CD14-positive monocyte (primary cell): ENCODE measurements around the gene NDUFAF2. TPM values are rescaled to one million over a fixed set of nuclear protein-coding genes. Genes with fewer than 3 reads are reported as not detected.

Source experiments
- DNase-seq, 3 donors: peaks; one replicate each; pipeline ENCODE4 v3.0.0-alpha.2; 2011 to 2022
- H2AFZ ChIP-seq: 2 replicates; pipeline ENCODE4 v1.6.0; 2012; ENCODE audit warnings: mild to moderate bottlenecking, low read depth, low read length, inconsistent platforms; ENCODE audit not compliant: insufficient read depth, poor library complexity, severe bottlenecking
- H3K27ac ChIP-seq, 2 donors: 1 replicate in 1 of 2; 2 replicates in 1 of 2; pipeline ENCODE4 v1.5.1; 2012 to 2013; ENCODE audit warnings: low read length in 2 of 2, control low read depth in 1 of 2, inconsistent platforms in 1 of 2, low read depth in 1 of 2, mild to moderate bottlenecking in 1 of 2
- H3K27me3 ChIP-seq, 2 donors: one replicate each; pipeline versions ENCODE4 v1.6.0 to v1.6.1; 2011 to 2013; ENCODE audit warnings: low read length in 2 of 2; ENCODE audit not compliant: control insufficient read depth in 2 of 2, insufficient read depth in 2 of 2
- H3K36me3 ChIP-seq, 2 donors: replicated peaks in 1 of 2; 1 replicate in 1 of 2; 2 replicates in 1 of 2; pipeline versions ENCODE4 v1.5.1 to v1.6.1; 2012 to 2013; ENCODE audit warnings: low read length in 2 of 2, control low read depth in 1 of 2, inconsistent platforms in 1 of 2, mild to moderate bottlenecking in 1 of 2; ENCODE audit not compliant: insufficient read depth in 2 of 2, control insufficient read depth in 1 of 2
- H3K4me1 ChIP-seq, 2 donors: 1 replicate in 1 of 2; 2 replicates in 1 of 2; pipeline versions ENCODE4 v1.5.1 to v1.6.1; 2012 to 2013; ENCODE audit warnings: low read length in 2 of 2, control low read depth in 1 of 2, inconsistent platforms in 1 of 2, mild to moderate bottlenecking in 1 of 2, moderate library complexity in 1 of 2; ENCODE audit not compliant: insufficient read depth in 2 of 2, control insufficient read depth in 1 of 2
- H3K4me2 ChIP-seq: replicated peaks from 2 replicates; pipeline ENCODE3; 2012; ENCODE audit warnings: low read length, moderate library complexity, mild to moderate bottlenecking; ENCODE audit not compliant: poor library complexity, severe bottlenecking; ENCODE audit errors: extremely low read depth
- H3K4me3 ChIP-seq, 3 experiments: fragments of 200-600 bp in 1 of 3; sonication (generic) in 1 of 3; replicated peaks in 1 of 3; 1 replicate in 2 of 3; 2 replicates in 1 of 3; pipeline ENCODE4 v1.5.1; 2011 to 2013; ENCODE audit warnings: low read length in 3 of 3, mild to moderate bottlenecking in 3 of 3, control low read depth in 2 of 3, low read depth in 2 of 3, inconsistent platforms in 1 of 3, moderate library complexity in 1 of 3
- H3K79me2 ChIP-seq: 2 replicates; pipeline ENCODE4 v1.6.0; 2012; ENCODE audit warnings: mild to moderate bottlenecking, control low read depth, inconsistent platforms, low read length, moderate library complexity; ENCODE audit not compliant: insufficient read depth
- H3K9ac ChIP-seq: 2 replicates; pipeline ENCODE4 v1.6.0; 2017; ENCODE audit warnings: low read length, mild to moderate bottlenecking; ENCODE audit not compliant: insufficient read depth, poor library complexity, severe bottlenecking
- H3K9me3 ChIP-seq, 2 donors: replicated peaks in 1 of 2; 1 replicate in 1 of 2; 2 replicates in 1 of 2; pipeline versions ENCODE4 v1.5.1 to v1.6.1; 2012 to 2013; ENCODE audit warnings: low read length in 2 of 2, control low read depth in 1 of 2; ENCODE audit not compliant: control insufficient read depth in 1 of 2, insufficient read depth in 1 of 2
- H4K20me1 ChIP-seq: 2 replicates; pipeline ENCODE4 v1.6.0; 2012; ENCODE audit warnings: mild to moderate bottlenecking, low read length, control low read depth, moderate library complexity; ENCODE audit not compliant: insufficient read depth
- H3K27ac Mint-ChIP-seq, 7 donors: one replicate each; pipeline ENCODE4 v1.8.0; 2020; ENCODE audit warnings: mild to moderate bottlenecking in 7 of 7, mixed read lengths in 7 of 7, moderate library complexity in 6 of 7, inconsistent platforms in 2 of 7
- H3K27me3 Mint-ChIP-seq, 3 donors: one replicate each; pipeline ENCODE4 v1.8.0; 2021 to 2022; ENCODE audit warnings: low read depth in 3 of 3, mild to moderate bottlenecking in 3 of 3, mixed read lengths in 3 of 3, moderate library complexity in 3 of 3, inconsistent platforms in 1 of 3
- H3K36me3 Mint-ChIP-seq, 2 donors: one replicate each; pipeline ENCODE4 v1.8.0; 2020; ENCODE audit warnings: mixed read lengths in 2 of 2, inconsistent platforms in 1 of 2, mild to moderate bottlenecking in 1 of 2
- H3K4me1 Mint-ChIP-seq: one replicate; pipeline ENCODE4 v1.8.0; 2020; ENCODE audit warnings: mild to moderate bottlenecking, mixed read lengths
- H3K4me3 Mint-ChIP-seq, 2 donors: one replicate each; pipeline ENCODE4 v1.8.0; 2020; ENCODE audit warnings: mild to moderate bottlenecking in 2 of 2, mixed read lengths in 2 of 2, moderate library complexity in 1 of 2
- H3K9me3 Mint-ChIP-seq, 7 donors: one replicate each; pipeline ENCODE4 v1.8.0; 2020 to 2022; ENCODE audit warnings: mixed read lengths in 7 of 7, mild to moderate bottlenecking in 6 of 7, moderate library complexity in 6 of 7, inconsistent platforms in 2 of 7
- WGBS: methylation state at CpG from one replicate; pipeline ENCODE4 v1.1.5; 2013; ENCODE audit warnings: missing lambda C conversion rate; ENCODE audit not compliant: insufficient coverage; 5-methylcytosine and 5-hydroxymethylcytosine counted together
- intact Hi-C, 2 donors: fragments of 100-400 bp; cut with micrococcal nuclease; formaldehyde crosslinking; loops; one replicate each; pipeline versions ENCODE4 v1.15.0 to v1.15.1; 2023
- polyA plus RNA-seq, 3 donors: library from polyadenylated mRNA; depleted of rRNA in 1 of 3; unstranded in 2 of 3; stranded (reverse) in 1 of 3; fragments of 300-500 nt in 2 of 3; fragments of >200 nt in 1 of 3; fragmentation: Illumina TruSeq in 2 of 3; gene quantifications; 1 replicate in 2 of 3; 2 replicates in 1 of 3; pipeline ENCODE4 v1.2.3, GENCODE V29; 2012 to 2021
- TF ChIP-seq, protein P1 (sequence below): fragments of 200-600 bp; IDR thresholded peaks from one replicate; pipeline ENCODE4 v1.8.0; 2022; ENCODE audit warnings: antibody characterized with exemption, mild to moderate bottlenecking

NDUFAF2 gene
- polyA plus RNA-seq, 3 donors: 5.9 to 29.5 (median 25.0) TPM

GRCh38 chr5:61081741-61082140, 136.7 kb downstream of the NDUFAF2 start:
- Histone ChIP-seq H3K4me3 (no peak overlapping the region), H2AFZ (no peak overlapping the region), H3K36me3 (no peaks in the 10 kb centered on the region), H4K20me1 (no peaks in the 10 kb centered on the region), H3K9me3 (no peaks in the 10 kb centered on the region), H3K27me3 (no peaks in the 10 kb centered on the region), H3K4me2 (no peak overlapping the region), H3K79me2 (no peaks in the 10 kb centered on the region), H3K27ac (no peak overlapping the region), H3K4me1 (no peaks in the 10 kb centered on the region), H3K9ac (no peak overlapping the region)
- WGBS: no CpG with 5 or more reads among the region's 2 CpGs
- TF ChIP-seq, protein P1, sequence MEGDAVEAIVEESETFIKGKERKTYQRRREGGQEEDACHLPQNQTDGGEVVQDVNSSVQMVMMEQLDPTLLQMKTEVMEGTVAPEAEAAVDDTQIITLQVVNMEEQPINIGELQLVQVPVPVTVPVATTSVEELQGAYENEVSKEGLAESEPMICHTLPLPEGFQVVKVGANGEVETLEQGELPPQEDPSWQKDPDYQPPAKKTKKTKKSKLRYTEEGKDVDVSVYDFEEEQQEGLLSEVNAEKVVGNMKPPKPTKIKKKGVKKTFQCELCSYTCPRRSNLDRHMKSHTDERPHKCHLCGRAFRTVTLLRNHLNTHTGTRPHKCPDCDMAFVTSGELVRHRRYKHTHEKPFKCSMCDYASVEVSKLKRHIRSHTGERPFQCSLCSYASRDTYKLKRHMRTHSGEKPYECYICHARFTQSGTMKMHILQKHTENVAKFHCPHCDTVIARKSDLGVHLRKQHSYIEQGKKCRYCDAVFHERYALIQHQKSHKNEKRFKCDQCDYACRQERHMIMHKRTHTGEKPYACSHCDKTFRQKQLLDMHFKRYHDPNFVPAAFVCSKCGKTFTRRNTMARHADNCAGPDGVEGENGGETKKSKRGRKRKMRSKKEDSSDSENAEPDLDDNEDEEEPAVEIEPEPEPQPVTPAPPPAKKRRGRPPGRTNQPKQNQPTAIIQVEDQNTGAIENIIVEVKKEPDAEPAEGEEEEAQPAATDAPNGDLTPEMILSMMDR: no peak
- Mint-ChIP-seq H3K27ac (no peak overlapping the region), H3K27me3 (no peaks in the 10 kb centered on the region), H3K4me3 (no peak overlapping the region), H3K36me3 (peaks cover 0 to 5% of the 10 kb centered on the region in 2 donors), H3K4me1 (no peaks in the 10 kb centered on the region), H3K9me3 (peaks cover 0 to 5% (median 0%) of the 10 kb centered on the region in 7 donors)
- intact Hi-C loops: no loop called here
- no peak for DNase-seq

- no peaks in the 10 kb centered on the region for H3K4me1 ChIP-seq
- no peaks in the 10 kb centered on the region for H3K27me3 Mint-ChIP-seq
These were observed 137.7 kb downstream of the NDUFAF2 start for GRCh38 chr5:61082516-61083280.

More at GRCh38 chr5:61082516-61083280, 137.7 kb downstream of the NDUFAF2 start:
- Mint-ChIP-seq H3K36me3 (peaks cover 0 to 5% of the 10 kb centered on the region in 2 donors), H3K9me3 (peaks cover 0 to 5% (median 2%) of the 10 kb centered on the region in 7 donors), H3K4me1 (no peaks in the 10 kb centered on the region), H3K4me3 (no peak overlapping the region), H3K27ac (no peak overlapping the region)
- DNase-seq: no peak
- Histone ChIP-seq H2AFZ (no peak overlapping the region), H3K9ac (no peak overlapping the region), H3K4me3 (no peak overlapping the region), H4K20me1 (no peaks in the 10 kb centered on the region), H3K36me3 (no peaks in the 10 kb centered on the region), H3K79me2 (no peaks in the 10 kb centered on the region), H3K4me2 (no peak overlapping the region), H3K27ac (no peak overlapping the region), H3K27me3 (no peaks in the 10 kb centered on the region), H3K9me3 (no peaks in the 10 kb centered on the region)
- TF ChIP-seq, protein P1: no peak
- intact Hi-C loops: no loop called here
- WGBS: no CpG with 5 or more reads among the region's 3 CpGs
